Panc1 (cell line): ENCODE data around the gene CHAC1. TPM values are rescaled to one million over a fixed set of nuclear protein-coding genes. Genes with fewer than 3 reads are reported as not detected.

Source experiments
- ATAC-seq: fragments of 200-7000 bp; cut with Tn5 transposase; 2 replicates; pipeline ENCODE4 v1.9.1; 2020; ENCODE audit warnings: mild to moderate bottlenecking, moderate library complexity
- BruUV-seq: library from RNA; stranded (reverse); fragments of 400-500 nt; replicated peaks from 2 replicates; lab custom pipeline; 2021; lab: Mats Ljungman, UMichigan
- CTCF ChIA-PET: fragments of 300-600 bp; sonication (Branson Sonifier 250); formaldehyde crosslinking; loops from one replicate; lab custom pipeline; 2022; ENCODE audit warnings: antibody characterized with exemption; lab: Charles Lee
- POLR2A ChIA-PET: fragments of 300-600 bp; sonication (Branson Sonifier 250); formaldehyde crosslinking; loops from one replicate; lab custom pipeline; 2022; ENCODE audit warnings: antibody characterized with exemption; lab: Charles Lee
- DNase-seq: peaks from one replicate; pipeline ENCODE4 v3.0.0-alpha.2; 2010; ENCODE audit warnings: low read depth, low spot score
- H3K27ac ChIP-seq: 2 replicates; pipeline ENCODE4 v1.5.1; 2011; ENCODE audit warnings: mild to moderate bottlenecking, low read length, inconsistent platforms
- H3K27me3 ChIP-seq: fragments of 200-500 bp; sonication (Bioruptor generic); 2 replicates; pipeline ENCODE4 v1.6.0; 2014; ENCODE audit warnings: low read length, inconsistent platforms; ENCODE audit not compliant: control insufficient read depth, insufficient read depth
- H3K36me3 ChIP-seq: fragments of 200-500 bp; sonication (Bioruptor generic); 2 replicates; pipeline ENCODE4 v1.5.1; 2014; ENCODE audit warnings: inconsistent platforms, mild to moderate bottlenecking, low read length, moderate library complexity; ENCODE audit not compliant: control insufficient read depth, insufficient read depth
- H3K4me1 ChIP-seq: 2 replicates; pipeline ENCODE4 v1.5.1; 2011; ENCODE audit warnings: inconsistent platforms, mild to moderate bottlenecking, low read length, moderate library complexity; ENCODE audit not compliant: control insufficient read depth, insufficient read depth
- H3K4me3 ChIP-seq, 2 experiments: 2 replicates each; pipeline ENCODE4 v1.5.1; 2011 to 2012; ENCODE audit warnings: low read depth in 2 of 2, low read length in 2 of 2, mild to moderate bottlenecking in 2 of 2, inconsistent platforms in 1 of 2, moderate library complexity in 1 of 2
- H3K9me3 ChIP-seq: fragments of 200-500 bp; sonication (Bioruptor generic); 2 replicates; pipeline ENCODE4 v1.5.1; 2014; ENCODE audit warnings: low read depth, mild to moderate bottlenecking, inconsistent platforms, low read length, moderate library complexity; ENCODE audit not compliant: control insufficient read depth, insufficient read depth
- CTCF ChIP-seq: fragments of 450-650 bp; IDR thresholded peaks from 2 replicates; pipeline ENCODE4 v1.5.1; 2017; ENCODE audit warnings: mild to moderate bottlenecking
- POLR2AphosphoS5 ChIP-seq: IDR thresholded peaks from 2 replicates; pipeline ENCODE4 v1.6.1; 2012; ENCODE audit warnings: mild to moderate bottlenecking, low read depth, low read length, moderate library complexity
- REST ChIP-seq, 2 experiments: IDR thresholded peaks; 2 replicates each; pipeline ENCODE4 v1.6.1; 2011 to 2012; ENCODE audit warnings: low read depth in 2 of 2, control low read depth in 1 of 2, low read length in 1 of 2, mild to moderate bottlenecking in 1 of 2, moderate library complexity in 1 of 2; ENCODE audit not compliant: insufficient read depth in 1 of 2
- SIN3A ChIP-seq: IDR thresholded peaks from 2 replicates; pipeline ENCODE4 v1.6.1; 2012; ENCODE audit warnings: low read depth, mild to moderate bottlenecking, low read length, moderate library complexity, borderline replicate concordance; ENCODE audit not compliant: insufficient read depth
- TCF7L2 ChIP-seq: IDR thresholded peaks from 2 replicates; pipeline ENCODE4 v1.6.1; 2011; ENCODE audit warnings: mild to moderate bottlenecking, low read depth, low read length, inconsistent platforms
- in situ Hi-C: cut with HindIII; loops from 2 replicates; pipeline ENCODE4 v1.10.0; 2016; ENCODE audit warnings: low sequenced_read_pairs, low pct_unique_long_range_greater_than_20kb
- intact Hi-C: fragments of 100-400 bp; cut with micrococcal nuclease; formaldehyde crosslinking; loops from one replicate; pipeline ENCODE4 v1.10.0; 2022; ENCODE audit not compliant: unreplicated experiment
- total RNA-seq: library from RNA; stranded (reverse); gene quantifications from one replicate; pipeline ENCODE4 v1.2.1, GENCODE V29; 2021; ENCODE audit not compliant: unreplicated experiment

The CHAC1 gene
- total RNA-seq, 1 experiment from 2014 or later, result 15.5 TPM

GRCh38 chr15:40958723-40959122 lies 5.5 kb downstream of the CHAC1 start:
- BruUV-seq, result no TSS peak

GRCh38 chr15:40959331-40960141 lies 6.3 kb downstream of the CHAC1 start:
- DNase-seq (no peak), ATAC-seq (no peak)
- no TSS peak for BruUV-seq
- H3K4me3 ChIP-seq, result no peak overlapping the region
- no peaks in the 10 kb centered on the region for H3K27me3 ChIP-seq
- no peak overlapping the region for H3K27ac ChIP-seq
- intact Hi-C loops (no loop called here), in situ Hi-C loops (no loop called here)
- no peaks in the 10 kb centered on the region for H3K9me3 ChIP-seq
- CTCF ChIA-PET, result no interaction called here
- no peak for TF ChIP-seq POLR2AphosphoS5
- TF ChIP-seq CTCF, result no peak
- TF ChIP-seq SIN3A, result no peak
- TF ChIP-seq TCF7L2, result no peak
- TF ChIP-seq REST (IDR thresholded peaks at IDR 0.05; ENCODE audit: insufficient read depth in 1 of 2, low read depth in 2 of 2, low read length in 1 of 2), result no peak
- peaks cover 2% of the 10 kb centered on the region; the same call in 1 of the 2 replicates for H3K36me3 ChIP-seq
- H3K4me1 ChIP-seq, result peaks cover 2% of the 10 kb centered on the region; the same call in 1 of the 2 replicates
- POLR2A ChIA-PET, result no interaction called here

More at GRCh38 chr15:40958723-40959122, 5.5 kb downstream of the CHAC1 start:
- in situ Hi-C loops, result no loop called here
- no peak for ATAC-seq
- peaks cover 7% of the 10 kb centered on the region for H3K4me1 ChIP-seq
- intact Hi-C loops, result no loop called here
- TF ChIP-seq CTCF (no peak), REST (IDR thresholded peaks at IDR 0.05; ENCODE audit: insufficient read depth in 1 of 2, low read depth in 2 of 2, low read length in 1 of 2) (no peak), TCF7L2 (no peak), SIN3A (no peak), POLR2AphosphoS5 (no peak)
- no peak overlapping the region for H3K27ac ChIP-seq
- H3K36me3 ChIP-seq, result peaks cover 2% of the 10 kb centered on the region; the same call in 1 of the 2 replicates
- H3K9me3 ChIP-seq, result no peaks in the 10 kb centered on the region
- no peaks in the 10 kb centered on the region for H3K27me3 ChIP-seq
- ChIA-PET POLR2A (no interaction called here), CTCF (no interaction called here)
- no peak overlapping the region for H3K4me3 ChIP-seq
- DNase-seq, result no peak
